GM12865 (cell line): ENCODE measurements around the gene PHACTR4.
"Not testable (repeated sequence)": the region's sequence is repeated elsewhere in the genome, so short reads cannot be mapped to it uniquely, and the experiment has no call there.

Source experiments
- DNase-seq: peaks from one replicate; pipeline ENCODE4 v3.0.0; 2010; ENCODE audit warnings: low read depth
- H3K4me3 ChIP-seq: 2 replicates; pipeline ENCODE4 v1.5.1; 2011; ENCODE audit warnings: mild to moderate bottlenecking, low read depth, low read length, control low read depth
- CTCF ChIP-seq: IDR thresholded peaks from 2 replicates; pipeline ENCODE4 v1.5.1; 2011; ENCODE audit warnings: low read length, control low read depth, low read depth, inconsistent platforms; ENCODE audit not compliant: insufficient read depth; ENCODE audit errors: missing control alignments

Gene PHACTR4

GRCh38 chr1:28329395-28330153, 40.0 kb upstream of the PHACTR4 start:
- peak; percentile 65 for DNase-seq
- no peak for TF ChIP-seq CTCF
- peak overlapping the region; percentile 81 for H3K4me3 ChIP-seq

- H3K4me3 ChIP-seq, result no peak overlapping the region
- DNase-seq, result no peak
- TF ChIP-seq CTCF, result no peak
Measured at GRCh38 chr1:28338897-28339296, 30.6 kb upstream of the PHACTR4 start.

- no peak overlapping the region for H3K4me3 ChIP-seq
- no peak for TF ChIP-seq CTCF
- DNase-seq, result no peak
Measured at GRCh38 chr1:28339551-28339950, 30.0 kb upstream of the PHACTR4 start.

GRCh38 chr1:28340221-28340974, 29.1 kb upstream of the PHACTR4 start:
- DNase-seq, result no peak

GRCh38 chr1:28341591-28341990, 27.9 kb upstream of the PHACTR4 start:
- no peak overlapping the region for H3K4me3 ChIP-seq
- TF ChIP-seq CTCF, result no peak
- no peak for DNase-seq

More at GRCh38 chr1:28340221-28340974, 29.1 kb upstream of the PHACTR4 start:
- TF ChIP-seq CTCF, result no peak
- H3K4me3 ChIP-seq, result no peak overlapping the region

GRCh38 chr1:28343405-28343804, 26.1 kb upstream of the PHACTR4 start:
- no peak for TF ChIP-seq CTCF
- DNase-seq, result no peak
- H3K4me3 ChIP-seq, result no peak overlapping the region

GRCh38 chr1:28353248-28353810, 16.2 kb upstream of the PHACTR4 start:
- not testable (repeated sequence) for H3K4me3 ChIP-seq, DNase-seq
